Fibroblast of skin of left biceps (primary cell): ENCODE results near the gene C10orf90.
"Not testable (repeated sequence)": the region's sequence is repeated elsewhere in the genome, so short reads cannot be mapped to it uniquely, and the experiment has no call there.

Experiments
- DNase-seq, 2 experiments: peaks; one replicate each; pipeline ENCODE4 v3.0.0-alpha.2; 2013; ENCODE audit warnings: low read depth in 2 of 2

Gene C10orf90

DNA sequence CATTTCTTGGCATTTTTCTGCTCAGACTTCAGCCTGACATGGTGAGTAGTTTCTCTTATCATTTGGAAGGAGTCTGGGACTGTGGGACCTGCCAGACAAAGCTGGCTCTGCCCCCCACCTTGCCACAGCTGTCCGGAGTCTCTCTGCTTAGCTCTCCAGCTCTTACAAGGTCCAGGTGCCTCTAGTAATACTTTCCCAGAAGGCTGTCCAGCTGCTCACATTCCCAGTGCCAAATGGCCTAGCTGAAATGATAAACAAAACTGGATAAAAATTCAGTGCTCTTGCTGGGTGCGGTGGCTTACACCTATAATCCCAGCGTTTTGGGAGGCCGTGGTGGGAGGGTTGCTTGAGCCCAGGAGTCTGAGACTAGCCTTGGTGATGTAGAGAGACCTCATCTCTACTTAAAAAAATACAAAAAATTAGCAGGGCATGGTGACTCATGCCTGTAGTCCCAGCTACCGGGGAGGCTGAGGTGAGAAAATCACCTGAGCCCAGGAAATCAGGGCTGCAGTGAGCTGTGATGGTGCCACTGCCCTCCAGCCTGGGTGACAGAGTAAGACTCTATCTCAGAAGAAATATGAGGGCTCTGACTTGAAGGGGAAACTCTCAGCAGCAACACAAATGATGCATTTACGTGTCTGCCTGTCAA lies 86.8 kb downstream of the C10orf90 start:
- DNase-seq = no peak

DNA sequence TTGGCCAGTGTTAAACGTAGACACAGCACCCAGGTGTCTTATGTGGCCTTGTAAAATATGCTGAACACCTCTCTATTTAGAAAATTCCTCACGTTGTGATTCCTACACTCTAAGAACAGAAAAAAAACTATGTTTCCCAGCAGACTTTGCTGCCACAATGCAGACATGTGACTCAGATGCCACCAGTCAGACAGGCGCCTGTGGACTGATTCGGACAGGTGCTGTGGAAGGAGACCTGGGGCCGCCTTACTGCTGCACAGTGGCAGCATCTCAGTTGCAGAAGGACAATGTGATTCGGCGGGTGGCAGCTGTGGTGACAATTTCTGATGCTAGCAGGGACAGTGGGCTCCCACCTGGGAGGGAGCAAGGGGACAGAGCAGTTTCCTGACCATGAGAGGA lies 88.8 kb downstream of the C10orf90 start:
- DNase-seq = no peak

DNA sequence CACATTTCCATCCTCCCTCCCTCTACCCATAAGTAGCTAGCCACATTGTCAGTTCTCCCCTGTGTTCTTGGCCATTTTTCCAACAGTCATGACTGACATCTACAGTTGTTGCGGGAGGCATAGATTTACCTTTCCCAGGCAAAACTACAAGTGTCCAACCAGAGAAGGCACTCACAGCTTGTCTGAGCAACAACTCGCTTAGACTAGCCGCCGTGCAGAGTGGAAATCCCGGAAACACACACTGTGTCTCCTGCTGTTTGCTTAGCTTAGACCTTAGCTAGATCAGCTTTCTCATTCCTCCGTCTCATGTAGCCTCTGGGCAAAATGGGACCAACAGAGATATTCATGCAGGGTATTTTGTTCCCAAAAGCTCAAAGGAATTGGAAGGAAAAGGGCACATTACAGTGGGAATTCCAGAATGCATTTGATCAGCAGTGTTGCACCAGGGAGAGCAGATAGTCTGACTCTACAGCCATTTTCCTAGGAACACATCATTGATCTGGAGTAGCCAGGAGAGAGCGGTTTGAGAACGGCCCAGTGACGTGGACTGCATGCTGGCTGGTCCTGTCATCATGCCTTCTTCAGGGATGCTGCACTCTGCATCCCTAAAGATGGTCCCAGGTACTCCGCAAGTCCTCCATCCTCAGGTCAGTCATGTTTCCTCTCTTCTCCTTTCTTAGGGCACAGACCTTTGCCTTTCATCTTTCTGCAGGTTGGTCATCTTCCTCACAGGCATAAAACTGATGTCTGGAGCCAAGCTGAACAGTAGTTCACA lies 89.4 kb downstream of the C10orf90 start:
- DNase-seq = no peak

DNA sequence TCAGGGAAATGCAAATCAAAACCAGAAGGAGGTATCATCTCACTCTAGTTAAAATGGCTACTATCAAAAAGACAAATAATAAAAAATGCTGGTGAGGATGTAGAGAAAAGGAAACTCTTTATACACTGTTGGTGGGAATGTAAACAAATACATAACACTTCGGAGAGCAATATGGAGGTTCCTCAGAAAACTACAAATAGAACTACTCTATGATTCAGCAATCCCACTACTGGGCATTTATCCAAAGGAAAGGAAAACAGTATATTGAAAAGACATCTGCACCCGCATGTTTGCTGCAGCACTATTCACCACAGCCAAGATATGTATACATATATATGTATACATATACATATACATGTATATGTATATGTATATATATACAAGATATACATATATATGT lies 94.2 kb downstream of the C10orf90 start:
- DNase-seq = no peak

DNA sequence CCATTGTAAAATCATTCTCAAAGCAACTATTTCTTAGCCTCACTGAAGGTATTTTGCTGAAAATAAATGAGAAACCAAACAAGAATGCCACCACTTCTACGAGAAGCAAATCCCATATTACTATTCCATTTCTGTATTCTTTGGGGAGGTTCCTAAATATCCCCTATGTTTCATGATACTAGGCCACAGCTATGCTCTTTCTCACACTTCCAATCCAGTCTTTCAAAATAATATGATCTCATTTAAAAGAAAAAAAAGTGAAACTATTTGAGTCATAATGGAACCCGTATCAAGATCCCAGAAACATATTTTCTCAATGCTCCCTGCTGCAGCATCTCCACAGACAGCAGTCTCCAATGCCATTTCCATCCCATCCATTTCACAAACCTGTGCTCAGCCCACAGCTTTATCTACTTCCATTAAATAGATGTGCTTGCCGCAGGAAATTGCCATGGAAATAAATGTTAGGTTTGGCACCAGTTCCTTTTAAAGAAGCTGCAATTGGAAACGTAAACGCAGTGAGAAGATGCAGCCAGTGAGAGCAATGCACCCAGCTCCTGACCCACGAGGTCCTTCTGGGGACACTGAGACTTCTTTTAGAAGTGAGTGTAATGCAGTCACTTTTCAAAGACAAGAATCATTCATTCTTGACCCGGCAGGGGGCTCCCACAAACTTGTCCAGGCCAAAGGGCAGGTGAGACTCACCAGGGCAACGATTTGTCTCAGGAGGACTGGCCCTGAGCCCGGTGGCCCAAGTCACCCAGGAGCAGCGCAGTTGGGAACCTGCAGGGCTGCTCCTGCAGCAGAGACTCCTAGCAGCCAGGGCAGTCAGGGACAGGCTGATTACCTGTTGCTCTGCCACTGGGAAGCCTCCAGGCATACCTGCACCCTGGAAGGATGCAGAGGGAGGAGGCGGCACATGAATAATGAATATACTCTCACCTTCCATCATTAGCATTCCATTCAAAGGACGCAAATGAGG lies 99.6 kb downstream of the C10orf90 start:
- DNase-seq = no peak

DNA sequence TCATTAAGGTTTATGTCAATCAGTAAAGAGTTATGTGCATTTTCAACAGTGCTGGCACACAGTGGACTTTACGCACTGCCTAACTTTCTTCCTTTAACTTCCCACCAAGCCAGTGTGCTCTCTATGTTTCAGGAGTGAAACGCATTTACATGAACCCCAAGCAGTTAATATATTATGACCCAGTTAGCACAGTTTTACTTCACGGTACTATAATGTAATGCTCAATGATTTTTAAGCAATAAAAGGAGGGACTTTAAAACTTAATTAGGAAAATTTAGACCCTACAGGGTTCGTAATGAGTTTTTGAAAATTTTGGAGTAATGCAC lies 100.3 kb downstream of the C10orf90 start:
- DNase-seq = no peak

DNA sequence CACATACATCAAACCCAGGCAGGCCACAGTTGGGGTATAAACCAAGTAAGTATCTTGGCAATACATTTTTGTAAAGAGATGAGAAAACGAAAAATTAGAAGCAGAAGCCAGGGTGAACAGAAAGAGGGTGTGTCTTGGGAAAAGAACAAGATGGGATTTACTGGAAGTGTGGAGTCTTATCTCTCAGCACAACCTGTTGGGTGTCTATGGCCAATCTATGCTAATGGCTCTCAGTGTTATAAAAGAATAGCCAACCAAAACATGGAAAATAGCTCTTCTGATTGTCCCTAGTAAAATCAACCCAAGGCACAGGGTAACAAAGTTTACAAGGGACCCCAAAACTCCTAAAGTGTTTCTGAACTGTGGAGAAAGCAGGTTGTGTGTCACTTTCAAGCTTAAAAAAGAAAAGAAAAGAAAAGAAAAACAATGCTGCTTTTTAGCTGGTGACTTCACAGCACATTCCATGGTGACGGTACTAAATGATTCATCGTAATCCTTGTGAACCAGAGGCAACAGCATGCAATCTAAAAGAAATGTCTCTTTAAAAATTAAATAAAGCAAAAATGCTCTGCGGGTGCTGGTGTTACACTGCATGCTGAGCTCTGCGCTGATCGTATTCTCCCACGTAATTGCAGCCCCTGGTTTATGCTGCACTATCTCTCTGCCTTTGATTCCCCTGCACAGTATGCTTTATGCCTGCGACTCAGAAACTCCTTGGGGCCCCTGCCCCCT lies 100.8 kb downstream of the C10orf90 start:
- peak; percentile 52 to 56 for DNase-seq

DNA sequence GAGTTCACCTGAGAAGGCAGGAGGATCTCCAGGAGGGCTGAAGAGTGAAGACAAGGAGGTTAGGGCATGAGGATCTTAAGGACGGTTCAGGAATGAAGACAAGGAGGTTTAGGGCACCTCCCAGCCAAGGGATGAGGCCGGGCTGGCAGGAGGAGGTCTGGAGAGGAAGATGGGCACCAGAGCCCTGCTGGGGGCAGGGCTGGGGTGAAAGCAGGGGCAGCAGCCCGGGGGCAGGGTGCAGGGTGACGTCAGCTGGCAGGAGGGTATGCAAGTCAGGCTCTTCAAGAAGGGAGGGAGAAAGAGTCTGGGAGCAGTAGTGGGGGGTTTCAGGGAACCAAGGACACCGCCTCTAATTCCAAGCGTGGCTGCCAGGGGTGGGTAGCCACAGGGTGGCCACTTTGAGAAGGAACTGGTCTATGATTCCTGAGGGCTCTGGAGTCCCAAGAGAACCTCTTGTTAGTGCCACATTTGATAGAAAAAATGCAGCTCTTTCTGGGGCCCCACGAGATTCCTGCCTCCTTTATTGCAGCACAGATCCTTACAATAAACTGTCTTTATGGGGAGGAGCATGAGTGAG lies 101.6 kb downstream of the C10orf90 start:
- DNase-seq = no peak

DNA sequence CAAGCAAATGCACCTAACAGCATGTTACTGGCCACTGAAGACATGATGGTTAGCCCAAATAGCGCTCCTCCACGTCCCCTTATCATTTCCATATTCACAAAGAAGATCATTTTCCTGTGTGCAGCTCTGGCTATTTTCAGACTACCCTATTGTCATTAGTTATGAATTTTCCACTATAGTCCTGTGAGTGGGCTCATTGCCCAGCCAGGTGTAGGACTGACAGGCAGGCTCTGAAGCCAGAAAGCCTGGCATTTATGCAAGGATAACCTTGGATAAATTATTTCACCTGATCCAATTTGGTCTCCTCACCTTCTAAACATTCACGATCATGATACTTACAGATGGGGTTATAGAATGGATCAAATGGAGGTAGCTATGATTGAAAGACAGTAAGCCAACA lies 104.6 kb downstream of the C10orf90 start:
- DNase-seq = no peak

DNA sequence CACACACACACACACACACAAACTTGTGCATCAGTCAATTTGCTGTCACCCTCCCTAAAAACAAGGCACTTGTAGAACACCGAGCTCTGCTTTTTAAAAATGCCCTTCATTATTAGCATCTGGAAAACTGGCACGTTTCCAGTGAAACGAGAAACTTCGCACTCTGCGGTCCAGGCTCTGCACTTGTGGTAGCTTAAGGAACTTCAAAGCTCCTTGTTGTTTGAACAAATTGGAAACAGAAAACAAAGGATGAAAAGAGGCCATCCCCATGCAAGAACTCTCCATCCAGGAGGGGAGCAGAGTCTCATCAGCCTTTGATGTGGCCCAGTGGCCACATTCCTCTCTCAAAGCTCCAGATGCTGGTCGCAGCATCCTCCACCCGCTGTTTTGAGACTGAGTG lies 105.1 kb downstream of the C10orf90 start:
- no peak for DNase-seq

DNA sequence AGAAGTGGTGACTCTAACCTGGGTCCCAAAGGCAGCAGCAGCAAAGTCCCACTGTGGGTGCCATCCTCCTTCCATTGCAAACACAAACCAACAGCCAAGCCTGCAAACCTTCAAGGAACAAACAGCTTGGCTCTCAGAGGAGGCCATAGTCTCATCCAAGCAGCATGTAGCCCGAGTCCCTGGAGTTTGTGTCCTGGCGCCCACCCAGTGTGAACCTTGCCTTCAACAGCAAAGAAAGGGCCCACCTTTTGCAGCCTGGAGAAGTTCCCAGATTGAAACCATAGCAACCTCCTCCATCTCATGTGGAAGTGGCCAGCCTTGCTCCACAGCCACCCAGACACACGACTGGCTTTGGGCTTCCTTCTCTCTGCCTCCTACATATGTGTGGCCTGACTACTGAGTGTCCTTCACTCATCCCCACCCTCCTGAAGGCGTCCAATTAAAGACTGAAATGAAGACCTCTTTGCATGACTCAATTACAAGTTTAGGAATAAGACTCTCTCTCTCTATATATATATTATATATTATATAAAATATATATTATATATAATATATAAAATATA lies 106.1 kb downstream of the C10orf90 start:
- no peak for DNase-seq

DNA sequence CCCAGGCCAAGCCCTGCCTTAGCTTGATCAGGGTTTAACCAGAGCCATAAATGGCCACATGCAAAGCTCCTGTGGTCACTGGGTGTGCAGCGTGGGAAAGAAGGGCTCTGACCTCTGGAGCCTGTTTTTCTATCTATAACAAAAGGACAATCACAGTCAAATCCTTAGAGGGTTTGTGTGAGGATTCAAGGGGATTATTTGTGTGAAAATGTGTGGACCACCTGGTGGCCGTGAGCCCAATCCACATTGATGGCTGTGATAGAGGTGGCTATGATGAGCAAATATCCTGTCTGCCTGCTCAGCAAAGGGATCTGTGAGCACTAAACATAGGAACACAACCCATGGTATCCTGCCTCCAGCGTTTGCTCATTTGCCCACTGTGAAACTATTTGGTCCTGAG lies 107.1 kb downstream of the C10orf90 start:
- DNase-seq = no peak

DNA sequence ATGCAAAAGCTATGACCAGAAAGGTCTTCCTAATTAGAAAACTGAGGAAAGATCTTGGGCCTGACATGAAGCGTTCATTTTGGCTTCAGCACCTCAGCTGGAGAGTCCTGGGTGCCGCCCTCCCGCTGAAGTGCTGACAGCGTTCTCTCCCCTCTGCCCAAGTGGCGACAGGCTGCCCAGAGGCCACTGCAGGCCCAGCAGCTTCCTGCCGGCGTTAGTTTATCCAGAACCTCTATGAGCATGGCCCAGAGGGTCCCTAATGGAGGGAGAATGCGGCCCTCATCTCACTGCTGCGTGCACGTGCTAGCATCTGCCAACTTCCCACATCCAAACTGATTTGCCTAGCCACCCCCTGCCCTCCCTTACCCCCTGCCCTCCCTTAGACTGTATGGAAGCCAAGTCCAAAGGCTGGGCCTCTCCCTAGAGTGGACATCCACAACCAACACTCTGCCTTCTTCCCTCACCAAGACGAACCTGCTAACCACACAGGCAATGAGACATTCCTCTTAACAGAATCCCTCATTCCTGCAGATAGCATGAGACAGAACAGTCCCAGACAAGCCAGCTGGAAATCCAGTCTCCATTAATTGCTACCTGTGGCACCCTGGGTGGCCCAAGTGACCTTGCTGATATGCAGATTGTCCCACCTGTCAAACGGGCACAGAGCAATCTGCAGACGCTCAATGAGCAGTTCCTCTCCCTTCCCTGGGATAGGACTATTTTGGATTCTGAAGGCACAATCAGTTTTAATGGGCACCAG lies 108.4 kb downstream of the C10orf90 start:
- no peak for DNase-seq

DNA sequence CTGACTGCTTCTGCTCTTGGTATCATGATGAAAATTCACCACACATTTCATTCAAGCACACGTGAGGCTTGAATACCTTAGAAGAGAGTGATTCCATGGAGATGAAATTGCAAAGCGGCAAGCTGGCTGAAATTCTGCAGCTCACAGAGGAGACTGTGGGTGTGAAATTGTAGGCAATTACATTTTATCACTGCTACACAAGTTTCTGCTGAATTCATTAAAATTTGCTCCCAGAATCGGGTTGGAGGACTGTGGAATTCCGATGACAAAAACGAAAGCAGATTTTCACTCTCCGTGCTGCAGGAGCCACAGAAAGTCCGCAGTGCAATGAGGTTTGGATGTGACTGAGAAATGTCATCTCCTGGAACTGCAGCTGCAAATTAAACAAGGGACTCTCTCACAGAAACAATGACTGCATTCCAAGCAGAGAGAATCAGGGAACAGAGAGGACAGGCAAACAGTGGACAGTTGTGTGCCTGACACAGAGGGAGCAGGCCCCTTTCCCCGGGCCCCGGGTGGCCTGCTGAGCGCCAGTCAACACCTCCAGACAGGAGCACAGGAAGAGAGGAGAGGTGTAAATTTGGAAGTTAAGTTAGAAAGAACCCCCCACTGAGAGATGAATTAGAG lies 109.1 kb downstream of the C10orf90 start:
- DNase-seq = no peak

DNA sequence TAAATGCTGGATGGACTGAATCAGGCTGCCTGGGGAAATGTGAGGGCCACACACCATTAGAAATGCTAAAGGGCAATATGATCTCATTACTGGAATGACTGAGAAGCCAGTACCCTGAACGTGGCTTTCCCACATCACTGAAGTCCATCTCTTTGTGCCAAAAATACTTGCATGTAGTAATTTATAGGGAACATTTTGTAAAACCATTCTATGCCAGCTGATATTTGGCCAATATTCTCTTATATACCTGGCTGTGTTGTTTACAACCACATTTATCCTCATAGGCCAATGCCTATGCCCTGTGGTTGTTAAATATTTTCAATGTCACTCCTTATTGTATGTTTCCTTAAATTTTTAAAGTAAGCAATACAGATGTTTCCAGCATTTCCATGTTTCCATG lies 111.6 kb downstream of the C10orf90 start:
- no peak for DNase-seq

DNA sequence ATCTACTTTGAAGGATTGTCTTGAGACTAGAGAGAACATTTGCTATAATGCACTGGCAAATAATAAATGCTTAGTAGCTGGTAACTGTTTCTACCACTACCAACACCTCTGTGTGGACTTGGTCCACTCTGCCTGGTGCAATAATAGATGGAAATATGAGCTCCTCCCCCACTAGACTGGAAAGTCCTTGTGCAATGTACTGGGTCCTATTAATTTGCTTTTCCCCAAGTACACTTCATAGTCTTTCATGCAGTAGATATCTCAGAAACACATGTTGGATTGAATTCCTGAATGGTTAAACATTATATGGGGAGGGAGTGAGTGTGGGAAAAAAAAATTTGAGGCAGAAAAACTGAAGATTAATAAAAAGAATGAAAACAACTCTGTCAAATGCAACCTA lies 119.3 kb downstream of the C10orf90 start:
- DNase-seq = peak in 1 of 2 experiments; percentile 31

DNA sequence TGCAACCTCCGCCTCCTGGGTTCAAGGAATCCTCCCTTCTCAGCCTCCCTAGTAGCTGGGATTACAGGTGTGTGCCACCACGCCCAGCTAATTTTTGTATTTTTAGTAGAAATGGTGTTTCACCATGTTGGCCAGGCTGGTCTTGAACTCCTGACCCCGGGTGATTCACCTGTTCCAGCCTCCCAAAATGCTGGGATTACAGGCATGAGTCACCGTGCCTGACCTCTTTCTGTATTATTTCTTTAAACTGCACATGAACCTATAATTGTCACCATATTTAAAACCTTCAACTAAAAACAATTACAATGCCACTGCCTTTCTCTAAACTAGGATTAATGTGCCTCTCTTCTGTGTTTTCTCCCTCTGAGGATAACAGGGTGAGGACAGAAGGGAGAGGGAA lies 119.9 kb downstream of the C10orf90 start:
- not testable (repeated sequence) for DNase-seq

DNA sequence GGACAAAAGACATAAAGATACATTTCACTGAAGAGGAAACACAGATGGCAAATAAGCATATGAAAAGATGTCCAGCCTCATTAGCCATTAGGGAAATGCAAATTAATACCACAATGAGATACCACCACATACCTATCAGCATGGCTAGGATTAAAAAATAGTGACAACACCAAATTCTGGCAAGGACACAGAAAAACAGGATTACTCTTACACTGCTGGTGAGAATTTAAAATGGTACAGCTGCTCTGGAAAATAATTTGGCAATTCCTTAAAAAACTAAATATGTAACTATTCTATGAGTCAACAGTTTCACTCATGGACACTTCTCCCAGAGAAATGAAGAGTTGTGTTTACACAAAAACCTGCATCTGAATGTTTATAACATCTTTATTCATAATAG lies 121.1 kb downstream of the C10orf90 start:
- DNase-seq = no peak

DNA sequence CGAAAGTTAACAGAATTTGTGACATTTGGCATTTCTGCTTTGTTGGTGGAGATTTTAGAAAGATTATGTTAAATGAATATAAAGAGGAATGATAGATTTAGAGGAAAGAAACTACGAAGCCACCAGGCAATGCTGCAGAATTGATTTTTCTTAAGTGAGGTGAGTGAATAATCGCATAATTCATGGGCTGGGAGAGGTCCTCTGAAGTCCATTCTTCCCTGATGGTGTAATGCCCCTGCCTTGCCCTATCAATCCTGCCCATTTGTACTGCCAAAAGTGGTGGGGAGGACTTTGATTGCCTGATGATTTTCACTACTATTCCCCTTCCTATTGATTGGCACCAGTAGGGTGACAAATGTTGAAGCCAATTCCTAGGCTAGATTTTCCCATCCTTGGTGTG lies 125.9 kb downstream of the C10orf90 start:
- DNase-seq = no peak
